Measurements from ENCODE around the gene CMSS1.

- TF ChIP-seq CTCF (tag by site-specific recombination; IDR thresholded peaks at IDR 0.05) (no peak), SETDB1 (IDR thresholded peaks at IDR 0.05; ENCODE audit: insufficient read length, low read length) (no peak), ZNF341 (tag by site-specific recombination; IDR thresholded peaks at IDR 0.05; ENCODE audit: low read depth) (no peak), TCF7L2 (IDR thresholded peaks at IDR 0.05; ENCODE audit: borderline replicate concordance, low read depth, low read length) (no peak), ZNF311 (tag by site-specific recombination; IDR thresholded peaks at IDR 0.05; ENCODE audit: borderline replicate concordance) (no peak), YY1 (tag by site-specific recombination; IDR thresholded peaks at IDR 0.05) (no peak), ZNF274 (IDR thresholded peaks at IDR 0.05; ENCODE audit: low read length) (no peak), ZNF274 (tag by site-specific recombination; IDR thresholded peaks at IDR 0.05; ENCODE audit: borderline replicate concordance) (no peak), ZNF174 (tag by site-specific recombination; IDR thresholded peaks at IDR 0.05) (no peak), ZNF623 (tag by site-specific recombination; IDR thresholded peaks at IDR 0.05) (no peak), ZNF843 (tag by site-specific recombination; IDR thresholded peaks at IDR 0.05) (no peak), ZBTB8A (tag by site-specific recombination; IDR thresholded peaks at IDR 0.05) (no peak)
- TF ChIP-seq, protein P1, sequence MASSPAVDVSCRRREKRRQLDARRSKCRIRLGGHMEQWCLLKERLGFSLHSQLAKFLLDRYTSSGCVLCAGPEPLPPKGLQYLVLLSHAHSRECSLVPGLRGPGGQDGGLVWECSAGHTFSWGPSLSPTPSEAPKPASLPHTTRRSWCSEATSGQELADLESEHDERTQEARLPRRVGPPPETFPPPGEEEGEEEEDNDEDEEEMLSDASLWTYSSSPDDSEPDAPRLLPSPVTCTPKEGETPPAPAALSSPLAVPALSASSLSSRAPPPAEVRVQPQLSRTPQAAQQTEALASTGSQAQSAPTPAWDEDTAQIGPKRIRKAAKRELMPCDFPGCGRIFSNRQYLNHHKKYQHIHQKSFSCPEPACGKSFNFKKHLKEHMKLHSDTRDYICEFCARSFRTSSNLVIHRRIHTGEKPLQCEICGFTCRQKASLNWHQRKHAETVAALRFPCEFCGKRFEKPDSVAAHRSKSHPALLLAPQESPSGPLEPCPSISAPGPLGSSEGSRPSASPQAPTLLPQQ (tag by site-specific recombination; IDR thresholded peaks at IDR 0.05), result no peak
- TF ChIP-seq, protein P2, sequence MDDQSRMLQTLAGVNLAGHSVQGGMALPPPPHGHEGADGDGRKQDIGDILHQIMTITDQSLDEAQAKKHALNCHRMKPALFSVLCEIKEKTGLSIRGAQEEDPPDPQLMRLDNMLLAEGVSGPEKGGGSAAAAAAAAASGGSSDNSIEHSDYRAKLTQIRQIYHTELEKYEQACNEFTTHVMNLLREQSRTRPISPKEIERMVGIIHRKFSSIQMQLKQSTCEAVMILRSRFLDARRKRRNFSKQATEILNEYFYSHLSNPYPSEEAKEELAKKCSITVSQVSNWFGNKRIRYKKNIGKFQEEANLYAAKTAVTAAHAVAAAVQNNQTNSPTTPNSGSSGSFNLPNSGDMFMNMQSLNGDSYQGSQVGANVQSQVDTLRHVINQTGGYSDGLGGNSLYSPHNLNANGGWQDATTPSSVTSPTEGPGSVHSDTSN (CRISPR knock-in tag; IDR thresholded peaks at IDR 0.05), result no peak
Observed at GRCh38 chr3:100221159-100221558, 403.5 kb downstream of the CMSS1 start.
